D341Med (cell line): Measurements from ENCODE around the gene TIAM1.

ENCODE experiments used
- DNase-seq: peaks from one replicate; pipeline ENCODE4 v3.0.0; 2012; ENCODE audit warnings: low spot score

Gene TIAM1

GRCh38 chr21:31343680-31344480, at the start of gene TIAM1:
Gene TIAM1 (minus strand): TSS chr21:31344261. CDS start chr21:31266972, 77,289 bp downstream.
- no peak for DNase-seq

GRCh38 chr21:31387560-31388186, 43.6 kb upstream of the TIAM1 start:
- DNase-seq = no peak

GRCh38 chr21:31386006-31386405, 41.9 kb upstream of the TIAM1 start:
- no peak for DNase-seq

GRCh38 chr21:31383770-31384169, 39.7 kb upstream of the TIAM1 start:
- DNase-seq = no peak

GRCh38 chr21:31382060-31382459, 38.0 kb upstream of the TIAM1 start:
- no peak for DNase-seq

GRCh38 chr21:31376301-31376700, 32.2 kb upstream of the TIAM1 start:
- DNase-seq = no peak

- DNase-seq = no peak
These were observed 30.3 kb upstream of the TIAM1 start for GRCh38 chr21:31374395-31374794.

GRCh38 chr21:31372471-31372765, 28.4 kb upstream of the TIAM1 start:
- no peak for DNase-seq

GRCh38 chr21:31371715-31372470, 27.8 kb upstream of the TIAM1 start:
- no peak for DNase-seq

GRCh38 chr21:31370893-31371544, 27.0 kb upstream of the TIAM1 start:
- DNase-seq = no peak

GRCh38 chr21:31370281-31370892, 26.3 kb upstream of the TIAM1 start:
- DNase-seq = no peak

GRCh38 chr21:31368361-31368760, 24.3 kb upstream of the TIAM1 start:
- DNase-seq = no peak

- DNase-seq = no peak
These were observed 23.7 kb upstream of the TIAM1 start for GRCh38 chr21:31367801-31368200.

GRCh38 chr21:31366825-31367224, 22.8 kb upstream of the TIAM1 start:
- no peak for DNase-seq

GRCh38 chr21:31364253-31364945, 20.3 kb upstream of the TIAM1 start:
- DNase-seq = no peak

- no peak for DNase-seq
These were observed 19.7 kb upstream of the TIAM1 start for GRCh38 chr21:31363720-31364119.

GRCh38 chr21:31360717-31361116, 16.7 kb upstream of the TIAM1 start:
- DNase-seq = no peak

GRCh38 chr21:31358158-31358557, 14.1 kb upstream of the TIAM1 start:
- DNase-seq = no peak

- no peak for DNase-seq
These were observed 12.4 kb upstream of the TIAM1 start for GRCh38 chr21:31356440-31356839.

GRCh38 chr21:31354604-31355443, 10.8 kb upstream of the TIAM1 start:
- no peak for DNase-seq

GRCh38 chr21:31354122-31354521, 10.1 kb upstream of the TIAM1 start:
- no peak for DNase-seq
